ENCODE measurements around the gene CCDC40.

Gene CCDC40

DNA sequence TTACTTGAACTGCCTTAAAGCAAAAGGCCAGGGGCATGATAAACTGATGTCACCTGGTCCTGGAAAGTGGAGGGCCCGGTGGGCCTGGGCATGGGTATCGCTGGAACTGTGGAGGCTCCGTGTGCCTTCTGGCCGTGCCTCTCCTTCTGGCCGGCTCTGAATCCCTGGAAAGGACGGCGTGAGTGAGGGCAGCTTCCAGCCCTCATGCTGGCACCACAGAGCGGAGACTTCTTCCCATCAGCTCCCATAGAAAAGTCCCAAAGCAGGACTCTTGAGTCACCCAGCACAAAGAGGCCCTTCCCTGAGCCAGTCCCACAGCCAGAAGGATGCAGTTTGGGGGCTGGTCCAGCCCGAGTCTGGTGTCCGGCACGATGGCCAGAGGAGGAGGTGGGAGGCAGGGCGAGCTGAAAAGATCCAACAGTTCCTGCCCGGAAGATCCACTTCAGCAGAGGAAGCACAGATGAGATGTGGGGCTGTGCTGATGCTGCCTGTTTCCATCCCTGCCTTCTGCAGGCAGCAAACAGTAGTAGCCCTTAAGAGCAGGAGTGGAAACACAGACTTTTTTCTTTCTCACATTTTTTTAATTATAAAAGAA is 72.7 kb downstream of the CCDC40 start:
- Histone ChIP-seq H3K4me3 (ENCODE audit: low read length in 2 of 2) (no peak overlapping the region), H3K4ac (ENCODE audit: low read length) (no peak overlapping the region), H3K36me3 (replicated peaks in 1 of 2; ENCODE audit: control insufficient read depth in 2 of 2, insufficient read depth in 2 of 2, low read length in 2 of 2) (peaks cover 3 to 6% of the 10 kb centered on the region in 2 donors), H3K9me3 (replicated peaks in 1 of 2; ENCODE audit: control insufficient read depth in 2 of 2, insufficient read depth in 1 of 2, low read depth in 1 of 2, low read length in 2 of 2) (peaks cover 0 to 6% of the 10 kb centered on the region in 2 donors), H3K27me3 (ENCODE audit: control insufficient read depth in 3 of 3, insufficient read depth in 3 of 3, low read depth in 1 of 3, low read length in 3 of 3) (no peaks in the 10 kb centered on the region), H4K8ac (ENCODE audit: low read depth, low read length) (no peak overlapping the region), H3K27ac (replicated peaks; ENCODE audit: low read length) (no peak overlapping the region), H2BK120ac (ENCODE audit: low read depth, low read length) (no peak overlapping the region), H3K4me1 (ENCODE audit: control insufficient read depth in 2 of 2, insufficient read depth in 1 of 2, low read depth in 1 of 2, low read length in 2 of 2) (peaks cover 0 to 4% of the 10 kb centered on the region in 2 donors), H3K79me1 (ENCODE audit: low read depth, low read length) (peaks cover 3% of the 10 kb centered on the region), H2AK5ac (ENCODE audit: low read depth, low read length) (no peak overlapping the region), H2BK5ac (ENCODE audit: low read length) (no peak overlapping the region), H2BK12ac (ENCODE audit: low read length) (no peak overlapping the region), H2AFZ (ENCODE audit: low read length) (no peak overlapping the region), H3K9ac (ENCODE audit: low read depth, low read length, poor library complexity) (no peak overlapping the region), H3K14ac (ENCODE audit: low read length) (no peak overlapping the region), H2BK15ac (ENCODE audit: low read length) (no peak overlapping the region), H3K23ac (ENCODE audit: low read depth, low read length, poor library complexity) (no peak overlapping the region), H4K91ac (ENCODE audit: low read depth, low read length, poor library complexity) (no peak overlapping the region), H3K4me2 (ENCODE audit: insufficient read depth, low read length, poor library complexity, severe bottlenecking) (no peak overlapping the region), H3K18ac (ENCODE audit: low read length) (no peak overlapping the region)
- WGBS, 2 donors (ENCODE audit: extremely low coverage in 2 of 2, insufficient read length in 2 of 2, insufficient replicate concordance in 1 of 2), result no CpG with 5 or more reads among the region's 13 CpGs
- no peak for DNase-seq (ENCODE audit: low spot score)

DNA sequence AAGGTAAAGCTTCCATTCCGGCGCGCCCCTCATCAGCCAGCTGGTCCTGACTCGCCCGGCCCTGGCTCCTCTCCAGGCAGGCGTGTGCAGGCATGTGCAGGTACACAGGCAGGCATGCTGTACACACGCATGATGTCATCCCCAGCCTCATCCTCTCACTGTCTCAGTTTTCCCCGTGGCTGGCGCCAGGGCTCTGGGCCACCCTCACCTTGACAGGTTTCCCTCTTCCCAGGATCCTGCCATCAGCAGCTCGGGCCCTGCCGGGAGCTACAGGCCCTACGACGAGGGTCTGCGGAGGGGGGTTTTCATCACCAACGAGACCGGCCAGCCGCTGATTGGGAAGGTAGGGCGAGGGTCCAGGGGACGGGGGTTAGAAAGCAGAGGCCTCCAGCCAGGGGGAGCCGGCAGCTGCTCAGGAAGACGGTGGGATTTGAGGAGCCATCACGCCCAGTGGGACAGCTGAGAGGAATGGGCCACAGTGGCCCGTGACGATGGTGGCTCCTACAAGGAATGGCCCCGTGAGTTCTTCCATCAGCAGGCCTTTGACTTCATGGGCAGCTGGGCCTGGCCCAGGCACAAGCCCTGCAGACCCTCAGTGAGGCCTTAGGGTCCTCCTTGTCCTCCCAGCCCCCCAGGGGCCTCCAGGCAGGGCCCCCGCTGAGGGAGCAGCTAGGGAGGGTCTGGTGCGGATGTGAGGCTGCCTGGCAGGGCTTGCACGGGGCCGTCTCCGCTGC is 73.4 kb downstream of the CCDC40 start:
- peaks cover 0 to 13% of the 10 kb centered on the region in 2 donors for H3K9me3 ChIP-seq (replicated peaks in 1 of 2; ENCODE audit: control insufficient read depth in 2 of 2, insufficient read depth in 1 of 2, low read depth in 1 of 2, low read length in 2 of 2)
- H3K18ac ChIP-seq (ENCODE audit: low read length), result peak overlapping the region; percentile 48
- no peaks in the 10 kb centered on the region for H3K27me3 ChIP-seq (ENCODE audit: control insufficient read depth in 3 of 3, insufficient read depth in 3 of 3, low read depth in 1 of 3, low read length in 3 of 3)
- H3K79me1 ChIP-seq (ENCODE audit: low read depth, low read length), result peaks cover 3% of the 10 kb centered on the region
- no peak overlapping the region for H2BK12ac ChIP-seq (ENCODE audit: low read length)
- no peak overlapping the region for H3K23ac ChIP-seq (ENCODE audit: low read depth, low read length, poor library complexity)
- no CpG with 5 or more reads among the region's 30 CpGs for WGBS, 2 donors (ENCODE audit: extremely low coverage in 2 of 2, insufficient read length in 2 of 2, insufficient replicate concordance in 1 of 2)
- H2BK120ac ChIP-seq (ENCODE audit: low read depth, low read length), result no peak overlapping the region
- no peak overlapping the region for H3K14ac ChIP-seq (ENCODE audit: low read length)
- H2AFZ ChIP-seq (ENCODE audit: low read length), result no peak overlapping the region
- no peak overlapping the region for H3K27ac ChIP-seq (replicated peaks; ENCODE audit: low read length)
- peak overlapping the region; percentile 30 for H3K9ac ChIP-seq (ENCODE audit: low read depth, low read length, poor library complexity)
- DNase-seq (ENCODE audit: low spot score), result no peak
- H2BK5ac ChIP-seq (ENCODE audit: low read length), result peak overlapping the region; percentile 39
- no peak overlapping the region for H4K91ac ChIP-seq (ENCODE audit: low read depth, low read length, poor library complexity)
- no peak overlapping the region for H2BK15ac ChIP-seq (ENCODE audit: low read length)
- H3K36me3 ChIP-seq (replicated peaks in 1 of 2; ENCODE audit: control insufficient read depth in 2 of 2, insufficient read depth in 2 of 2, low read length in 2 of 2), result peaks cover 3 to 6% of the 10 kb centered on the region in 2 donors
- H3K4me1 ChIP-seq (ENCODE audit: control insufficient read depth in 2 of 2, insufficient read depth in 1 of 2, low read depth in 1 of 2, low read length in 2 of 2), result peaks cover 0 to 4% of the 10 kb centered on the region in 2 donors
- H3K4ac ChIP-seq (ENCODE audit: low read length), result no peak overlapping the region
- no peak overlapping the region for H3K4me2 ChIP-seq (ENCODE audit: insufficient read depth, low read length, poor library complexity, severe bottlenecking)
- H2AK5ac ChIP-seq (ENCODE audit: low read depth, low read length), result no peak overlapping the region
- H3K4me3 ChIP-seq (ENCODE audit: low read length in 2 of 2), result peak overlapping the region in 1 of 2 donors; percentile 17
- peak overlapping the region; percentile 17 for H4K8ac ChIP-seq (ENCODE audit: low read depth, low read length)

DNA sequence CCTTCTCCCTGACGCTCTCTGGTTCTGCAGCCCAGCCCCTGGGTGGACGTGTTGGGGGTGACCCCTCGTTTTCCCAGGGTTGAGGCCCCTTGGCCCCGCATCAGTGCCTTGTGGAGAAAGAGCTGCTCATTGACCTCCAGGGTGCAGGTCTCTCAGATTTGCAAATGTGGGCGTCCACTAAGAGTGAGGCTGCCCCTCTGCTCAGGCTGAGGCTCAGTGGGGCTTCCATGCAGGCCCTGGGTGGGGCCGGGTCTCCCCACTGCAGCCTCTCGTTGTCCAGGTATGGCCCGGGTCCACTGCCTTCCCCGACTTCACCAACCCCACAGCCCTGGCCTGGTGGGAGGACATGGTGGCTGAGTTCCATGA is 74.0 kb downstream of the CCDC40 start:
- H2BK120ac ChIP-seq (ENCODE audit: low read depth, low read length), result no peak overlapping the region
- H3K9me3 ChIP-seq (replicated peaks in 1 of 2; ENCODE audit: control insufficient read depth in 2 of 2, insufficient read depth in 1 of 2, low read depth in 1 of 2, low read length in 2 of 2), result peaks cover 0 to 19% of the 10 kb centered on the region in 2 donors
- no CpG with 5 or more reads among the region's 9 CpGs for whole genome bisulfite sequencing, 2 donors (ENCODE audit: extremely low coverage in 2 of 2, insufficient read length in 2 of 2, insufficient replicate concordance in 1 of 2)
- DNase-seq (ENCODE audit: low spot score), result no peak
- H3K4me2 ChIP-seq (ENCODE audit: insufficient read depth, low read length, poor library complexity, severe bottlenecking), result no peak overlapping the region
- peak overlapping the region in 1 of 2 donors; percentile 17 for H3K4me3 ChIP-seq (ENCODE audit: low read length in 2 of 2)
- H3K79me1 ChIP-seq (ENCODE audit: low read depth, low read length), result peaks cover 3% of the 10 kb centered on the region
- H4K8ac ChIP-seq (ENCODE audit: low read depth, low read length), result peak overlapping the region; percentile 17
- H3K36me3 ChIP-seq (replicated peaks in 1 of 2; ENCODE audit: control insufficient read depth in 2 of 2, insufficient read depth in 2 of 2, low read length in 2 of 2), result peaks cover 3 to 6% of the 10 kb centered on the region in 2 donors
- no peaks in the 10 kb centered on the region for H3K27me3 ChIP-seq (ENCODE audit: control insufficient read depth in 3 of 3, insufficient read depth in 3 of 3, low read depth in 1 of 3, low read length in 3 of 3)
- no peak overlapping the region for H2BK12ac ChIP-seq (ENCODE audit: low read length)
- no peak overlapping the region for H3K18ac ChIP-seq (ENCODE audit: low read length)
- no peak overlapping the region for H3K27ac ChIP-seq (replicated peaks; ENCODE audit: low read length)
- H3K14ac ChIP-seq (ENCODE audit: low read length), result no peak overlapping the region
- no peak overlapping the region for H2BK15ac ChIP-seq (ENCODE audit: low read length)
- no peak overlapping the region for H3K4ac ChIP-seq (ENCODE audit: low read length)
- no peak overlapping the region for H2AK5ac ChIP-seq (ENCODE audit: low read depth, low read length)
- H2BK5ac ChIP-seq (ENCODE audit: low read length), result no peak overlapping the region
- no peak overlapping the region for H2AFZ ChIP-seq (ENCODE audit: low read length)
- peaks cover 0 to 4% of the 10 kb centered on the region in 2 donors for H3K4me1 ChIP-seq (ENCODE audit: control insufficient read depth in 2 of 2, insufficient read depth in 1 of 2, low read depth in 1 of 2, low read length in 2 of 2)
- no peak overlapping the region for H3K9ac ChIP-seq (ENCODE audit: low read depth, low read length, poor library complexity)
- no peak overlapping the region for H3K23ac ChIP-seq (ENCODE audit: low read depth, low read length, poor library complexity)
- H4K91ac ChIP-seq (ENCODE audit: low read depth, low read length, poor library complexity), result no peak overlapping the region

- no peak overlapping the region for H3K4ac ChIP-seq (ENCODE audit: low read length)
- peaks cover 0 to 4% of the 10 kb centered on the region in 2 donors for H3K4me1 ChIP-seq (ENCODE audit: control insufficient read depth in 2 of 2, insufficient read depth in 1 of 2, low read depth in 1 of 2, low read length in 2 of 2)
- H3K79me1 ChIP-seq (ENCODE audit: low read depth, low read length), result peaks cover 3% of the 10 kb centered on the region
- H4K91ac ChIP-seq (ENCODE audit: low read depth, low read length, poor library complexity), result no peak overlapping the region
- H3K23ac ChIP-seq (ENCODE audit: low read depth, low read length, poor library complexity), result no peak overlapping the region
- H2BK15ac ChIP-seq (ENCODE audit: low read length), result no peak overlapping the region
- no peak overlapping the region for H3K9ac ChIP-seq (ENCODE audit: low read depth, low read length, poor library complexity)
- no peak overlapping the region for H4K8ac ChIP-seq (ENCODE audit: low read depth, low read length)
- peaks cover 0 to 21% of the 10 kb centered on the region in 2 donors for H3K9me3 ChIP-seq (replicated peaks in 1 of 2; ENCODE audit: control insufficient read depth in 2 of 2, insufficient read depth in 1 of 2, low read depth in 1 of 2, low read length in 2 of 2)
- no peak overlapping the region for H3K4me3 ChIP-seq (ENCODE audit: low read length in 2 of 2)
- H3K36me3 ChIP-seq (replicated peaks in 1 of 2; ENCODE audit: control insufficient read depth in 2 of 2, insufficient read depth in 2 of 2, low read length in 2 of 2), result peaks cover 3 to 4% of the 10 kb centered on the region in 2 donors
- no peak for DNase-seq (ENCODE audit: low spot score)
- WGBS, 2 donors (ENCODE audit: extremely low coverage in 2 of 2, insufficient read length in 2 of 2, insufficient replicate concordance in 1 of 2), result no CpG with 5 or more reads among the region's 21 CpGs
- H2BK5ac ChIP-seq (ENCODE audit: low read length), result no peak overlapping the region
- no peak overlapping the region for H3K14ac ChIP-seq (ENCODE audit: low read length)
- no peak overlapping the region for H2BK12ac ChIP-seq (ENCODE audit: low read length)
- H2BK120ac ChIP-seq (ENCODE audit: low read depth, low read length), result no peak overlapping the region
- no peak overlapping the region for H2AFZ ChIP-seq (ENCODE audit: low read length)
- no peak overlapping the region for H3K18ac ChIP-seq (ENCODE audit: low read length)
- H3K27ac ChIP-seq (replicated peaks; ENCODE audit: low read length), result no peak overlapping the region
- no peak overlapping the region for H3K4me2 ChIP-seq (ENCODE audit: insufficient read depth, low read length, poor library complexity, severe bottlenecking)
- H2AK5ac ChIP-seq (ENCODE audit: low read depth, low read length), result no peak overlapping the region
- H3K27me3 ChIP-seq (ENCODE audit: control insufficient read depth in 3 of 3, insufficient read depth in 3 of 3, low read depth in 1 of 3, low read length in 3 of 3), result no peaks in the 10 kb centered on the region
Observed at GRCh38 chr17:80110927-80111701, 74.7 kb downstream of the CCDC40 start.

Measured in neuronal stem cell (in vitro differentiated cells).